DLD1 (cell line): Measurements from ENCODE around the gene ADCY2.

Experiments used
- in situ Hi-C: cut with HindIII; loops from 2 replicates; pipeline ENCODE4 v1.10.0; 2017; ENCODE audit warnings: low sequenced_read_pairs

Gene ADCY2

DNA sequence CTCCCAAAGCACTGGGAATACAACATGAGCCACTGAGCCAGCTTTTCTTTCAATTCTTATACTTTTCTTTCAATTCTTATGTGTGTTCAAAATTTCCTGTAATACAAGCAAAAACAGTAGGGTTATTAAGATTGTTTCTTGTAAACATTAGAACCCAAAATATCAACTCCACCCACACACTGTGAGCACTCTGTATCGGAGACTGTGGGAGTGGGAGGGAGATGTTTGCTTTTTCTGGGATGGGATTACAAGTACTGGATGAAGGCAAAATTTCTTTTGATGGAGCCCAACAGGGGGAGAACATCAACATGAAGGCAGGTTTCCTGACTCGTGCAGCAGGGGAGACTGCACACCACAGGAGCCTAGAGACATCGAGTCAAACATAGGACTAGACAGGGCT is 459.7 kb downstream of the ADCY2 start:
- in situ Hi-C loops: no loop called here

DNA sequence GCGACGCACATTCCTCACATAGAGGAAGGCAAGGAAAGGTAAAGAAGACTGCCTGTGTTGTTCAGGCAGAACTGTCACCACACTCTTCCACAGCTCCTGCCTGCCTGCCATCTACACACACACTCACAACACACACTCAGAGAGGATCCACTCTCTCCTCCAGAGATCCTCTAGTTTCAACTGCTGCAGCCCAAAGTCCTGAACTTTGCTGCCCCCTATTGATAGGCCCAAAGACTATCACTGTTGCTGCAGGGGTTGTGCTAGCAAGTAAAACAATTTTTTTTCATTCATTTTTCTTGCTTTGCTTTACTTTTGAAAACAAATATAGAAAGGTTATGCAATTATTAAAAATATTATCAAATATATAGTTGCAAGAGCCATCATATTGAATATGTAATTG is 460.9 kb downstream of the ADCY2 start:
- in situ Hi-C loops: no loop called here

DNA sequence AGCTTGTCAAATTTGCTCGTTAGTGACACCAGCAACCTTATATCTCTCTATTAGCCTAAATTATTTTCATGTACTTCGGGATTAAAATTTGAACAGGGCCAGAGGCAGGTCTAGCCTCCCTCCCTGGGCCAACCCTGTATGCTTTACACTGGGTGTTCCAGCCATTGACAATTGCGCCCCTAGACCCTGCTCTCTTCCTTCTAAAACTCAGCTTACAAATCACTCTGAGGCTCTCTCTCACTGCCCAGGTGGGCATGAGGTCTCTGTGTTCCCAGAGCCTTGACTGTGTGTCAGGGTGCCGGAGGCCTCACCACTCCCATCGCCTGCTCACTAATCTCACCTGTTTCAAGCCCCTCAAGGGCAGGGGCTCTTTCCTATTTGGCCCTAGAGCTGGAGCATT is 461.4 kb downstream of the ADCY2 start:
- in situ Hi-C loops: no loop called here

DNA sequence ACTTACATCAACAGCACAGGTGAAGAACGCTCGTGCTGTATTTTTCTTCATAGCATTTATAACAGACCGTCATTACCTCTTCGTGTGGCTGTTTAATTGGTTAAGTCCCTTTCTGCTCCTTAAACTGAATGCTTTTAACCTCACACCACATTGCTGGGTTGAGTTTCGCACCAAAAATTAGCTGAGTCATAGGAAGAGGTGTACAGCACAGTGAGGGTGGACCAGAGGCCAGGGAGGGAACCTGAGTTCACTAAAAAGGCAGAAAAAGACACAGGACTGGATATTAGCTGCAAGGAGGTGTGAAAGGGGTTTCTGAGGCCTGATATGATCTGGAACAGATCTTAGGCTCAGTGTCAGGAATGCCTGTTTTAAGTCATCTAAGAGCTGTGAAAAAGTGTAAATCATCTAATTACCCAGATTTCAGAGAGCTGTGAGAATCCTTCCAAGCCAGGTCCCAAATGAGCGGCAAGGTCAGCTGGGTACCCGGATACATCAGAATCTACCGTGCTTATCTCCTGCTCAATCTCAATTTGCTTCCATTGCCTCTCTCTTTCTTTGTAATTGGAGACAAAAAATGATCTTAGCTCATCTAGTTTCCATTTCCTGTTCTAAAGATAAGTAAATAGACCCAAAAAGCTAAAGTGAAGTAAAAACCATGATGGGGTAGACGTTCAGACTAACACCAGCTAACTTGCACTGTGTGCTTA is 462.1 kb downstream of the ADCY2 start:
- in situ Hi-C loops: no loop called here

DNA sequence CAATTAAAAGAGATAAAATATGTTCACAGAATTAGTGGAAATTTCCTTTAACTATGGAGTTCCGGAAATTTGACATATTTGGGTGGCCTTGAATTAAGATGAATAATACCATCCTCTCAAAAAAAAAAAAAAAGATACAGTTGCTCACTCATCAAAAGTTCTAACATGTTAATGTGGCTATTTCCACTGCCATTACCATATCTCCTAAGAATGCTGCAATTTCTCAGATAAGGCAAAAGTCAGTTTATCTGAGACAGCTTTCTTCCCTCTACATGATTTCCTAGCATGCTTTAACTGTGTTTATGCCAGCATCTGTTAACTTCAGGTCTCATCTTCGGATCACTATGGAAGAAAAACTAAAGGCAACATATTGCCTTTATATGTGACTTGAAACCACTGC is 470.3 kb downstream of the ADCY2 start:
- in situ Hi-C loops: no loop called here

DNA sequence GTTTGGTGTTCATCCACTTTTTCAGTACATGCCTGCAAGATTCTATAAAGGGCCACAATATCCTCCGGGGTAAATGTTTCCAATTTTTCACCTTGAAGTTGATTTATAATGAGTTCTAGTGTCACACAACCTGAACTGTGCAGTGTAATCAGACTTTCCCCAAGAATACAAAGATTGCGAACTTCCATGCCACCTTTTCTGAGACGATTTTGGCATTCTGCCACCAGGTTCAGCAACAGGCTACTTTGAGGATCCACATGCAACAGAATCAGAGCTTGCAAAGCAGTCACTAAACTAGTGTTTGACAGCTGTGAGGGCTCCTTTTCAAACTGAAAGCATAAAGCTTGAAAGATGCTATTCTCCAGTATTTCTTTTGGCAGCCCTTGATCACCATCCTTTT is 471.3 kb downstream of the ADCY2 start:
- in situ Hi-C loops: no loop called here

DNA sequence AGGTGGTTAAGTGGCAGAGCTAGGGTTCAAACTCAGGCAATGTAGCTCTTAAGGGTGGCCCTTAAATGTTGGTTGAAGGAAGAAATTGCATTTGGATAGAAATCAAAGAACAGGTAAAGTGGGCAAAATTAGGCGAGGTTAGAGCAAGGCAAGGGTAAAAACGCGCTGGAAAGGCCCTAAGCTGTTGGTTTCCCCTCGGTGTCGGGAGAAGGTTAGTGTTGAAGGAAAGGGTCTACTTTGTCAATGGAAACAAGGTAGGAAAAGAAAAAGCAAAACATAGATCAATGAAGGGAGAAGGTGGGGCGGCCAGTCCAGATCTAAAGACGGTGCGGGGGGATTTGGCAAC is 472.5 kb downstream of the ADCY2 start:
- in situ Hi-C loops: no loop called here

DNA sequence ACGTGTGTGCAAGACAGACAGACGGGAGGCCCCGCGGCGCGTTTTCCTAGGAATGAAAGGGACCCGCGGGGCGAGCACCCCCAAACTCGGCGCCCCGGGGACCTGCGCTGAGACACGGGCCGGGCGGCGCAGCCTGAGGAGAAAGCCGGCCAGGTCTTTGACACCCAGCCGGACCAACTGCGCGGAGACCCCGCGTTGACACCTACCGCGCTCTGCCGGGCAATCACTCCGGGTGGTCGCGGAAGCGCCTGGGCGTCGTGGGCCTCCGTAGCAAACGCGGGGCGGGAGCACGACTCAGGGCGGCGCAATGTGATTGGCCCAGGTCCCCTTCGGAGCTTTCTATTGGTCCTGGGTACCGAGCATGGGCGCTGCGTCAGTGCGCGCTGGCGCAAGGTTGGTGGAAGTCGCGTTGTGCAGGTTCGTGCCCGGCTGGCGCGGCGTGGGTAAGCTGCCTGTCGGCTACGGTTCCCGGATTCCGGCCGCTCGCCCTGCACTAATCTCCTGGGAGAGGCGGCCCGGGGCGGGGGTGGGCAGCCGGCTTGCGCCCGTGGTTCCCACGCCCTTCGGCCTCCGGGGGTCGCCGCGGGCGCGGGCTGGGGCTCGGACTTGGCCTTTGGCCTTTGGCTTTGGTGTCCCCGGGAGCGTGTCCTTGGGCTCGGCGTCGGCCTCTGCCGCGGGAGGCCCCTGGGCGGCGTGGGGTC is 473.0 kb downstream of the ADCY2 start, which contains the start of the genes FASTKD3 and MTRR:
Gene FASTKD3, minus strand, starts transcription at position 259 of the 701 bp plus-strand sequence. CDS start 948 bp downstream, outside the sequence.
Gene MTRR, plus strand, starts transcription at position 376 of the 701 bp plus-strand sequence. CDS start 1,647 bp downstream, outside the sequence.
- in situ Hi-C loops: no loop called here

DNA sequence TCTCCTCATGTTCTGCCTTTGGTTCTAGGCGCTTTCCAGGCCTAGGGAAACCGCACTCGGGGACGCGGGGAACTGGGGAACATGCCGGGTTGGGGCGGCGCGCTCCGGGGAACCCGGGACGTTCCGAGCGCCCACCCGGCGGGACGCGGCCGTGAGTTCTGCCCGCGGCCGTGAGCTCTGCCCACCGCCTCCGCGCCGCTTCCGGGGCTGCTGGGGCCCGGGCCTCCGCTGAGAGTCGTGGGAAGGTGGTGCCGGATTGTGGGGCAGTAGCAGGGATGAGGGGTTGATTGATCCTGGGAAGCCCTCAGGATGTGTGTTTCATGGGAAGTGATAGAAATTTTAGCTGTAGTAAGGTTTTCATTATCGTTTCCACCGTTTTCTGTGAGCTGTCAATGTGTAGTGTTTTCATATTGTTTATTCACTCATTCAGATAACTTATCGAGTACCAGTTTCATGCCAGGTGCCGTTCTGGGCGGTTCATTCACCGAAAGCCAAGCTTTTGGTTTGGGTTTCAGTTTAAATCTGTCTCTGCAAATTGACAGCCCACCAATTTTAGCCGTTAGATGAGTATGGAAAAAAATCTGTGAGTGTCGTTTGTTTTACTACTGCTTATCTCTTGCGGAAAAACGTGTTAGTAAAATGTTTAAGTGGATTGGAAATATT is 473.7 kb downstream of the ADCY2 start:
- in situ Hi-C loops: no loop called here

DNA sequence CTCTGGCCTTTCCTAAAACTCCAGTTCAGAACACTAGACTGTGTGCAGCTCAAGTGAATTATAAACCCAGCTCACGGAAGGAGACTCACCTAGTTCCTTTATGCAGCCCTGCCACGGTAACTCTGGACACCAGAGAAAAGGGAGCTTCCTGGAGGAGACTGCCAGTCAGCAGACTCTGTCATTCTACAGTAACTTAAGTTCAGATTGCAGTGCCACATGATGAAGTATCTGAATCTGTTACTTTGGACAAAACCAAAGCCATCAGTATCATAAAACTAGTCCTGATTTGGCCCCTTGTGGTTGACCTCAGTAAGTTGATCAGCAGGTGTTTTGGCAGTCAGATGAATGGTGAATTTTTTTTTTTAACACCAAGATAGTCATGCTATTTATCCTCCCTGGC is 475.7 kb downstream of the ADCY2 start:
- in situ Hi-C loops: no loop called here

DNA sequence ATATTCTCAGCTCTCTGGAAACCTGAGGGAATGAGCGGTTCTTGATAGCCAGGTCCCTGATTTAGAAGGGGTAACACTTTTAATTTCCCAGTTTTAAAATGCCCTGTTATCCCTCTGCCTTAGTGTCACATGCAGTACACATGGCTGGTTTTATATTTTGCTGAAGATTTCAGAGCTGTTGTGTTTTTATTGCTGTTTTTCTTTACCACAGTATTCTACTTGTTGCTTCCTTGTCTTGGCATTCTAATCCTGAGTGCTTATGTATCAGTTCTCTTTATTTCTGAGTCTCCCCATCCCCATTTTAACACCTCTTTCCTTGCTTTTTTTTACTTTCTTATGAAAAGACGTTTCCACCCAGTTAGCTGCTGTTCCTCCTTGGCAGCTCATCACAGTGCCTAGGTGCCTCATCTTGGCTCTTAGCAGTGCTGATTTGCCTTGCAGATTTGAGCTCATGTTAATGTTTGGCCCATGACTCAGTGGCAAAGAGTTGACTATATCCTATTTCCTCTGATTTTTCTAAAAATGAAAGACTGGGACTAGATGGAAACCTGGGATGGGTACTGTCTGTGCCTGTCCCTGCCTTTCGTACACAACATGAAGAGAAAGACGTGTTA is 476.7 kb downstream of the ADCY2 start:
- in situ Hi-C loops: no loop called here

DNA sequence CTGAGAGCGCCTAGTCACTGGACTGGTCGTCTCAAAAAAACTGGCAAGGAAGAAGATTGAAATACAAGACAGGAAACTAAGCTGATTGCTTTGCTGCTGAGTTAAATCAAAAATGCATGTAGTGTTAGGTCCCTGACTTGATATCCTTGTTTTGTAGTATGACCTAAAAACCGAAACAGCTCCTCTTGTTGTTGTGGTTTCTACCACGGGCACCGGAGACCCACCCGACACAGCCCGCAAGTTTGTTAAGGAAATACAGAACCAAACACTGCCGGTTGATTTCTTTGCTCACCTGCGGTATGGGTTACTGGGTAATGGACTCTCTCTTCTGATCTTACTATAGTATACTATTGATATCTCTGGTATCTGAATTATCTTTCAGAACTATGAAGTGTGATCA is 477.3 kb downstream of the ADCY2 start:
- in situ Hi-C loops: no loop called here

DNA sequence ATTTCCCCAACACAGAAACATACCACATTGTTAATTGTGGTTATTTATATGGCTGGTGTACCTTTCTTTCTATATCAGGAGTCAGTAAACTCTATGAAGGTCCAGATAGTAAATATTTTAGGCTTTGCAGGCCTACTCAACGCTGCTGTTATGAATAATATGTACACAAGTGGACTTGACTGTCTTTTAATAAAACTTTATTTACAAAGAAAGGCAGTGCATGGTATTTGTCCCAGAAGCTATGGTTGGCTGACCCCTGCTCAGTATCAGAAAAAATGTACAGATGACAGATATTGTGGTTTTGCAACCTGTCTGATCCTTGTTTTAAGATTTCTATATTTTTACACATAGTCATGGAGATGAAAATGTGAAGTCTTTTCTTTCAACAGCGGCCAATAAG is 478.7 kb downstream of the ADCY2 start:
- in situ Hi-C loops: no loop called here

DNA sequence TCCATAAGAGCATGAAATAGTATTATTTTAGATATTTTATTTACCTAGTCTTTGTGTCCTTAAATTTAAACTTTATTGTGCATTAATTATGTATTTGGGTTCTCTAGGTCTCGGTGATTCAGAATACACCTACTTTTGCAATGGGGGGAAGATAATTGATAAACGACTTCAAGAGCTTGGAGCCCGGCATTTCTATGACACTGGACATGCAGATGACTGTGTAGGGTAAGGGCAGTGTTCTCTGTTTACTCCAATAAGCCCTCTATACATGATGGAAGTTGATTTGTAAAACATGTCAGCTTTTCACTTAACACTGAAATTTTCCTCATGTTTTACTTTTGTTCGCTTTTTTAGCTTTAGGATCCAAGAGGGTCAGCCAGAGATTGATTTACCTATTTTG is 479.2 kb downstream of the ADCY2 start:
- in situ Hi-C loops: no loop called here

DNA sequence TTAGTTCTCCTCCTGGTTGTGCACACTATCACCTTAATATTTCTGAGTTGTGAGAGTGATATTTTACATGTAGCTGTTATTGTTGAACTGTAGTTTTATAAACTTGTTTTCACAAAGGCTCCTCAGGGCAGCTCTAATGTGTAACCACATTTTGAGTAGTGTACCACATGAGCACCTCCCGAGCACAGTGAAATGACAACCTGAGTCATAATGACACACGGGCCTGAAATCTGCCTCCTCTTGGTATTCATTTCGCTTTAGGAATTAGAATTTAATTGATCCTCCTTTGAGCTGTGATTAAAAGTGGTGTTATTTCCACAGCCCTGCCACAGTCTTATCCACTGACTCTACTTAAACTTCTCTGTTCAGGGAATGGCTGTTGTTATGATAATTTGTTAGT is 480.9 kb downstream of the ADCY2 start:
- in situ Hi-C loops: no loop called here

DNA sequence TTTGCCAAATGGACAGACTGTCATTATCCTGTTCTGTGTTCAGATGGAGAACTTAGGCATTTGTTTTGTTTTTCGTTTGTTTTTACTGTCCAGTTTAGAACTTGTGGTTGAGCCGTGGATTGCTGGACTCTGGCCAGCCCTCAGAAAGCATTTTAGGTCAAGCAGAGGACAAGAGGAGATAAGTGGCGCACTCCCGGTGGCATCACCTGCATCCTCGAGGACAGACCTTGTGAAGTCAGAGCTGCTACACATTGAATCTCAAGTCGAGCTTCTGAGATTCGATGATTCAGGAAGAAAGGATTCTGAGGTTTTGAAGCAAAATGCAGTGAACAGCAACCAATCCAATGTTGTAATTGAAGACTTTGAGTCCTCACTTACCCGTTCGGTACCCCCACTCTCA is 481.9 kb downstream of the ADCY2 start:
- in situ Hi-C loops: no loop called here

DNA sequence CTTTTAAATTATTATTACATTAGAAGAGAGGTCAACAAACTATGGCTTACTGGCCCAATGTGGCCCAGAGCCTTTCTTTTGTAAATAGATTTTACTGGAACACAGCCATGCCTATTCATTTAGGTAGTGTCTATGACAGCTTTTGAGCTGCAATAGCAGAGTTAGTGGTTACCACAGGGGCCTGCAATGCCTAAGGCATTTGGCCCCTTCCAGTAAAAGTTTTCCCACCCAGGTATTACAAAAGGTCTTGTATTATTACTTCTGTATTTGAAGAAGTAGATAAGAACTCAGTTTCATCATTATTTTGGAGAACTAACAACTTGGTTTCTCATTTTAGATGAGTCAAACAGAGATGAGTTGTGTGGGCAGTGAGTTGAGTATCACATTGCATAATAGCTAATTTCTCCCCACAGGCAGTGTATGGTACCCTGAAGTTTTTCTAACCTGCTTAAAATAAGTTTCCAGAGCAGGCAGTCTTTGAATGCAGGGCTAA is 482.5 kb downstream of the ADCY2 start:
- in situ Hi-C loops: no loop called here
